RPMI7951 (cell line): Measurements from ENCODE around the gene PRKD1. TPM values are rescaled to one million over a fixed set of nuclear protein-coding genes. Genes with fewer than 3 reads are reported as not detected.

Source experiments
- DNase-seq: peaks from one replicate; pipeline ENCODE4 v3.0.0-alpha.2; 2012; ENCODE audit warnings: low read depth
- total RNA-seq: library from RNA; depleted of rRNA; stranded (reverse); fragments of >200 nt; shearing (Covaris generic); gene quantifications from 2 replicates; pipeline ENCODE4 v1.2.3, GENCODE V29; 2014

Gene PRKD1
- total RNA-seq, 1 experiment from 2014 or later, result 4.3 TPM

- no peak for DNase-seq
Observed at GRCh38 chr14:29838752-29839151, 88.9 kb downstream of the PRKD1 start.

- no peak for DNase-seq
Observed at GRCh38 chr14:29836395-29836794, 91.3 kb downstream of the PRKD1 start.

GRCh38 chr14:29832042-29832441 lies 95.6 kb downstream of the PRKD1 start:
- DNase-seq, result no peak

- DNase-seq, result no peak
Observed at GRCh38 chr14:29829851-29830250, 97.8 kb downstream of the PRKD1 start.

- DNase-seq, result no peak
Observed at GRCh38 chr14:29823816-29824215, 103.8 kb downstream of the PRKD1 start.

GRCh38 chr14:29822430-29822709 lies 105.3 kb downstream of the PRKD1 start:
- DNase-seq, result no peak

- DNase-seq, result no peak
Observed at GRCh38 chr14:29821661-29822429, 105.8 kb downstream of the PRKD1 start.

GRCh38 chr14:29821242-29821641 lies 106.4 kb downstream of the PRKD1 start:
- no peak for DNase-seq

GRCh38 chr14:29820785-29821184 lies 106.9 kb downstream of the PRKD1 start:
- no peak for DNase-seq

GRCh38 chr14:29817767-29818405 lies 109.8 kb downstream of the PRKD1 start:
- DNase-seq, result no peak

GRCh38 chr14:29815016-29815674 lies 112.5 kb downstream of the PRKD1 start:
- DNase-seq, result no peak

- DNase-seq, result no peak
Observed at GRCh38 chr14:29814156-29815015, 113.3 kb downstream of the PRKD1 start.

- DNase-seq, result peak; percentile 66
Observed at GRCh38 chr14:29810682-29811081, 117.0 kb downstream of the PRKD1 start.

GRCh38 chr14:29810064-29810463 lies 117.6 kb downstream of the PRKD1 start:
- no peak for DNase-seq

- DNase-seq, result no peak
Observed at GRCh38 chr14:29806124-29806517, 121.5 kb downstream of the PRKD1 start.

GRCh38 chr14:29805415-29806123 lies 122.1 kb downstream of the PRKD1 start:
- peak; percentile 79 for DNase-seq

- DNase-seq, result no peak
Observed at GRCh38 chr14:29804481-29805266, 123.0 kb downstream of the PRKD1 start.

GRCh38 chr14:29803045-29803444 lies 124.6 kb downstream of the PRKD1 start:
- no peak for DNase-seq

- no peak for DNase-seq
Observed at GRCh38 chr14:29802211-29802610, 125.4 kb downstream of the PRKD1 start.

- DNase-seq, result no peak
Observed at GRCh38 chr14:29800961-29801360, 126.7 kb downstream of the PRKD1 start.
